ENCODE results near the gene DTX1.

DNA sequence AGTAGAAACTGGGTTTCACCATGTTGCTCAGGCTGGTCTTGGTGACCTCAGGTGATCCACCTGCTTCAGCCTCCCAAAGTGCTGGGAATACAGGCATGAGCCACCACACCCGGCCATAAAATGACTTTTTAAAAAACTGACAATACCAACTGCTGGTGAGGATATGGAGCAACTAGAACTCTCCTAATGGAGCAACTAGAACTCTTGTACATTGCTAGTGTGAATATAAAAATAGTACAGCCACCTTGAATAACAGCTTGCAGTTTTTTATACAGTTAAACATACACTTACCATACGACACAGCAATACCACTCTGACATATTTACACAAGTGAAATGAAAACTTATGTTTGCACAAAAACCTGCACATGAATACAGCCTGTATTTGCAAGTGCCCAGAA lies 90.5 kb downstream of the DTX1 start:
- no peak for TF ChIP-seq ZNF274 (IDR thresholded peaks at IDR 0.05; ENCODE audit: low read depth, low read length)
- TF ChIP-seq YY1 (IDR thresholded peaks at IDR 0.05; ENCODE audit: insufficient read depth, insufficient read length): no peak
- no peak for TF ChIP-seq SUZ12 (IDR thresholded peaks at IDR 0.05; ENCODE audit: extremely low read depth, insufficient read depth, insufficient read length)

Measured in NT2/D1 (cell line).